Measurements from ENCODE around the gene ASB2. TPM values are rescaled to one million over a fixed set of nuclear protein-coding genes. Genes with fewer than 3 reads are reported as not detected.

Gene ASB2
- total RNA-seq, 1 experiment from 2014 or later = 0.35 TPM

- no peak overlapping the region for H4K8ac ChIP-seq (replicated peaks; ENCODE audit: insufficient read length, low read depth, low read length)
- no peak overlapping the region for H2BK15ac ChIP-seq (ENCODE audit: low read depth, low read length)
- no peak overlapping the region for H3K4ac ChIP-seq (ENCODE audit: low read depth, low read length)
- no peaks in the 10 kb centered on the region for H4K20me1 ChIP-seq (ENCODE audit: control insufficient read depth, insufficient read depth, insufficient read length)
- no peak overlapping the region for H4K5ac ChIP-seq (ENCODE audit: insufficient read length, low read depth, low read length)
- Mint-ChIP-seq H3K36me3 (ENCODE audit: insufficient read depth in 1 of 3, low read depth in 3 of 3) (no peaks in the 10 kb centered on the region; a peak in 1 of 7 replicates), H3K27me3 (ENCODE audit: low read depth) (peaks cover 3% of the 10 kb centered on the region), H3K27ac (no peak overlapping the region), H3K9me3 (peaks cover 2 to 3% of the 10 kb centered on the region in 2 experiments; a peak in 2 of 5 replicates), H3K4me1 (no peaks in the 10 kb centered on the region), H3K4me3 (no peak overlapping the region)
- no peak overlapping the region for H3K23ac ChIP-seq (ENCODE audit: insufficient read length, low read depth, low read length)
- no peak overlapping the region for H3K18ac ChIP-seq (ENCODE audit: insufficient read length, low read depth, low read length)
- no peaks in the 10 kb centered on the region for H3K27me3 ChIP-seq (ENCODE audit: insufficient read depth, low read length)
- H2BK5ac ChIP-seq (ENCODE audit: insufficient read length, low read length) = no peak overlapping the region
- no peak for TF ChIP-seq CTCF (conservative IDR thresholded peaks at IDR 0.05)
- H2AK5ac ChIP-seq (ENCODE audit: insufficient read length, low read length) = no peak overlapping the region
- no CpG with 5 or more reads among the region's 2 CpGs for WGBS (ENCODE audit: extremely low coverage, insufficient read length, low lambda C conversion rate)
- no peak overlapping the region for H2AFZ ChIP-seq (ENCODE audit: low read length)
- H3K23me2 ChIP-seq (ENCODE audit: insufficient read length, low read depth, low read length, poor library complexity, severe bottlenecking) = no peaks in the 10 kb centered on the region
- no peak overlapping the region for H3K9ac ChIP-seq (ENCODE audit: extremely low read depth, insufficient read length, low read length)
- H2BK120ac ChIP-seq (ENCODE audit: low read depth, low read length, poor library complexity, severe bottlenecking) = no peak overlapping the region
- DNase-seq = no peak
- H3K27ac ChIP-seq (ENCODE audit: insufficient read length, low read depth, low read length) = no peak overlapping the region
- no peak overlapping the region for H2BK12ac ChIP-seq (ENCODE audit: insufficient read length, low read depth, low read length)
- no peak overlapping the region for H3K14ac ChIP-seq (ENCODE audit: insufficient read depth, low read length)
- H3K4me2 ChIP-seq (ENCODE audit: insufficient read depth, insufficient read length, low read length) = no peak overlapping the region
- no peaks in the 10 kb centered on the region for H3K4me1 ChIP-seq (ENCODE audit: insufficient read depth, low read length)
- H2BK20ac ChIP-seq (ENCODE audit: low read depth, low read length, poor library complexity, severe bottlenecking) = no peak overlapping the region
- H3T11ph ChIP-seq (ENCODE audit: low read length) = no peak overlapping the region
- no peaks in the 10 kb centered on the region for H3K79me2 ChIP-seq (ENCODE audit: insufficient read depth, low read length)
- H3K79me1 ChIP-seq (ENCODE audit: insufficient read depth, low read depth, low read length, poor library complexity, severe bottlenecking) = no peaks in the 10 kb centered on the region
- H3K56ac ChIP-seq (ENCODE audit: insufficient read length, low read depth, low read length) = no peak overlapping the region
- no peak overlapping the region for H4K91ac ChIP-seq (ENCODE audit: insufficient read length, low read depth, low read length)
- H3K9me3 ChIP-seq (ENCODE audit: control insufficient read depth, low read depth, low read length) = no peaks in the 10 kb centered on the region
Measured at GRCh38 chr14:93915800-93916199, 60.6 kb downstream of the ASB2 start.
